Measurements from ENCODE around the gene ST3GAL2.
"Not testable (repeated sequence)": the region's sequence is repeated elsewhere in the genome, so short reads cannot be mapped to it uniquely, and the experiment has no call there.

The ST3GAL2 gene

GRCh38 chr16:70390774-70391173 lies 48.1 kb downstream of the ST3GAL2 start:
- H3K36me3 ChIP-seq (ENCODE audit: low read depth), result peaks cover 17% of the 10 kb centered on the region
- DNase-seq (ENCODE audit: low spot score), result no peak
- no peak overlapping the region for H3K27ac ChIP-seq (ENCODE audit: poor library complexity, severe bottlenecking)
- no peak overlapping the region for H3K4me3 ChIP-seq (ENCODE audit: severe bottlenecking)
- ATAC-seq (ENCODE audit: low read depth), result peak; percentile 57; the same call in 2 of the 3 replicates
- no peaks in the 10 kb centered on the region for H3K27me3 ChIP-seq (ENCODE audit: insufficient read depth, poor library complexity, severe bottlenecking)
- H3K9me3 ChIP-seq (ENCODE audit: severe bottlenecking), result no peaks in the 10 kb centered on the region
- TF ChIP-seq, protein P1, sequence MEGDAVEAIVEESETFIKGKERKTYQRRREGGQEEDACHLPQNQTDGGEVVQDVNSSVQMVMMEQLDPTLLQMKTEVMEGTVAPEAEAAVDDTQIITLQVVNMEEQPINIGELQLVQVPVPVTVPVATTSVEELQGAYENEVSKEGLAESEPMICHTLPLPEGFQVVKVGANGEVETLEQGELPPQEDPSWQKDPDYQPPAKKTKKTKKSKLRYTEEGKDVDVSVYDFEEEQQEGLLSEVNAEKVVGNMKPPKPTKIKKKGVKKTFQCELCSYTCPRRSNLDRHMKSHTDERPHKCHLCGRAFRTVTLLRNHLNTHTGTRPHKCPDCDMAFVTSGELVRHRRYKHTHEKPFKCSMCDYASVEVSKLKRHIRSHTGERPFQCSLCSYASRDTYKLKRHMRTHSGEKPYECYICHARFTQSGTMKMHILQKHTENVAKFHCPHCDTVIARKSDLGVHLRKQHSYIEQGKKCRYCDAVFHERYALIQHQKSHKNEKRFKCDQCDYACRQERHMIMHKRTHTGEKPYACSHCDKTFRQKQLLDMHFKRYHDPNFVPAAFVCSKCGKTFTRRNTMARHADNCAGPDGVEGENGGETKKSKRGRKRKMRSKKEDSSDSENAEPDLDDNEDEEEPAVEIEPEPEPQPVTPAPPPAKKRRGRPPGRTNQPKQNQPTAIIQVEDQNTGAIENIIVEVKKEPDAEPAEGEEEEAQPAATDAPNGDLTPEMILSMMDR (IDR thresholded peaks at IDR 0.05; ENCODE audit: poor library complexity, severe bottlenecking), result no peak
- H3K4me1 ChIP-seq (ENCODE audit: insufficient read depth, poor library complexity, severe bottlenecking), result peaks cover 14% of the 10 kb centered on the region

DNA sequence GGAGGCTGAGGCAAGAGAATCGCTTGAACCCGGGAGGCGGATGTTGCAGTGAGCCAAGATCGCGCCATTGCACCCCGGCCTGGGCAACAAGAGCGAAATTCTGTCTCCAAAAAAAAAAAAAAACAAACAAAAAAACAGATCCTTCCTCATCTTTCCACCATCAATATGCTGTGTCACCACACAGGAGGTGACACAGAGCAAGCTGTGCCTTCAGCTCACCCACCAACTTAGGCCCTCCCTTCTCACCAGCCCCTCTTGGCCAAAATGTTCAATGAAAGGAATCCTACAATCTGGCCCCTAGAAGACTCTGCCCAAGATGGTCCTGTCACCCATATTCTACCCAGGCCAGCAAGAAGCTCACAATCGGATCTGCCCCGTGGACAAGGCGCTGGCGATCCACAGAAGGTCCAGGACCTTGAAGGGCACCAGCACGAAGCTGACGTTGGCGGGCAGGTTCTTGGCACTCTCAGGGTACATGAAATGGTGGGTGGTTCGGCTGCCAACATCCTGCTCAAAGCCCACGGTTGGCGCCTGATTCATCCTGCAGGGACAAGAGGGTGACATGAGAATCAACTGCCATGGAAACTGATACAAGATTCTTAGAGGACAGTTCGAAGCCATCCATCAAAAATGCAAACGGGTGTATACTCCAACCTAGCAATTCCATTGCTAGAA lies 50.8 kb downstream of the ST3GAL2 start:
- Histone ChIP-seq H3K9me3 (ENCODE audit: severe bottlenecking) (no peaks in the 10 kb centered on the region), H3K4me1 (ENCODE audit: insufficient read depth, poor library complexity, severe bottlenecking) (peaks cover 14% of the 10 kb centered on the region), H3K4me3 (ENCODE audit: severe bottlenecking) (no peak overlapping the region), H3K27ac (ENCODE audit: poor library complexity, severe bottlenecking) (no peak overlapping the region), H3K36me3 (ENCODE audit: low read depth) (peaks cover 21% of the 10 kb centered on the region), H3K27me3 (ENCODE audit: insufficient read depth, poor library complexity, severe bottlenecking) (no peaks in the 10 kb centered on the region)
- no peak for DNase-seq (ENCODE audit: low spot score)
- TF ChIP-seq, protein P1 (IDR thresholded peaks at IDR 0.05; ENCODE audit: poor library complexity, severe bottlenecking), result no peak
- no peak for ATAC-seq (ENCODE audit: low read depth)

- ATAC-seq (ENCODE audit: low read depth); H3K9me3 ChIP-seq (ENCODE audit: severe bottlenecking); DNase-seq (ENCODE audit: low spot score); H3K27ac ChIP-seq (ENCODE audit: poor library complexity, severe bottlenecking); H3K27me3 ChIP-seq (ENCODE audit: insufficient read depth, poor library complexity, severe bottlenecking); H3K4me3 ChIP-seq (ENCODE audit: severe bottlenecking); H3K4me1 ChIP-seq (ENCODE audit: insufficient read depth, poor library complexity, severe bottlenecking): not testable (repeated sequence)
- H3K36me3 ChIP-seq (ENCODE audit: low read depth), result peaks cover 26% of the 10 kb centered on the region
These were observed 52.5 kb downstream of the ST3GAL2 start for GRCh38 chr16:70386289-70386986.

- TF ChIP-seq, protein P1 (IDR thresholded peaks at IDR 0.05; ENCODE audit: poor library complexity, severe bottlenecking), result no peak
- Histone ChIP-seq H3K27me3 (ENCODE audit: insufficient read depth, poor library complexity, severe bottlenecking) (no peaks in the 10 kb centered on the region), H3K4me1 (ENCODE audit: insufficient read depth, poor library complexity, severe bottlenecking) (no peaks in the 10 kb centered on the region), H3K4me3 (ENCODE audit: severe bottlenecking) (no peak overlapping the region), H3K36me3 (ENCODE audit: low read depth) (peaks cover 29% of the 10 kb centered on the region), H3K27ac (ENCODE audit: poor library complexity, severe bottlenecking) (no peak overlapping the region), H3K9me3 (ENCODE audit: severe bottlenecking) (no peaks in the 10 kb centered on the region)
- DNase-seq (ENCODE audit: low spot score), result no peak
- ATAC-seq (ENCODE audit: low read depth), result no peak
These were observed 55.4 kb downstream of the ST3GAL2 start for GRCh38 chr16:70383421-70383960.

GRCh38 chr16:70381604-70382342 lies 57.1 kb downstream of the ST3GAL2 start:
- TF ChIP-seq, protein P1 (IDR thresholded peaks at IDR 0.05; ENCODE audit: poor library complexity, severe bottlenecking), result no peak
- peak; percentile 11; the same call in 2 of the 3 replicates for ATAC-seq (ENCODE audit: low read depth)
- H3K27me3 ChIP-seq (ENCODE audit: insufficient read depth, poor library complexity, severe bottlenecking), result no peaks in the 10 kb centered on the region
- peaks cover 22% of the 10 kb centered on the region for H3K36me3 ChIP-seq (ENCODE audit: low read depth)
- peak overlapping the region; percentile 85 for H3K27ac ChIP-seq (ENCODE audit: poor library complexity, severe bottlenecking)
- DNase-seq (ENCODE audit: low spot score), result peak; percentile 80
- H3K4me3 ChIP-seq (ENCODE audit: severe bottlenecking), result peak overlapping the region; percentile 62
- H3K9me3 ChIP-seq (ENCODE audit: severe bottlenecking), result no peaks in the 10 kb centered on the region
- no peaks in the 10 kb centered on the region for H3K4me1 ChIP-seq (ENCODE audit: insufficient read depth, poor library complexity, severe bottlenecking)
